Thoracic aorta (tissue), 2 donors: ENCODE results near the gene P2RX7. TPM values are rescaled to one million over a fixed set of nuclear protein-coding genes. Genes with fewer than 3 reads are reported as not detected.

Experiments
- ATAC-seq: fragments of 150-250 bp; one replicate; pipeline ENCODE4 v1.8.0; 2017; ENCODE audit warnings: low read depth; ENCODE audit not compliant: insufficient number of reproducible peaks, low FRiP score
- DNase-seq: peaks from one replicate; pipeline ENCODE4 v3.0.0-alpha.2; 2020; ENCODE audit warnings: low spot score
- H3K27ac ChIP-seq, 2 donors: fragments of 200-600 bp; sonication (generic); 1 replicate in 1 of 2; 2 replicates in 1 of 2; pipeline ENCODE4 v1.5.1; 2016; ENCODE audit warnings: mild to moderate bottlenecking in 2 of 2, moderate library complexity in 2 of 2
- H3K27me3 ChIP-seq: fragments of 200-600 bp; sonication (generic); replicated peaks from 2 replicates; pipeline ENCODE4 v1.6.0; 2016; ENCODE audit warnings: mild to moderate bottlenecking; ENCODE audit not compliant: insufficient read depth
- H3K36me3 ChIP-seq: fragments of 200-600 bp; sonication (generic); one replicate; pipeline ENCODE4 v1.5.1; 2016
- H3K4me1 ChIP-seq, 2 donors: fragments of 200-600 bp; sonication (generic); 1 replicate in 1 of 2; 2 replicates in 1 of 2; pipeline versions ENCODE4 v1.5.1 to v1.6.0; 2016; ENCODE audit warnings: low read depth in 2 of 2, mild to moderate bottlenecking in 1 of 2; ENCODE audit not compliant: control insufficient read depth in 1 of 2
- H3K4me3 ChIP-seq: fragments of 200-600 bp; sonication (generic); 2 replicates; pipeline ENCODE4 v1.5.1; 2016; ENCODE audit warnings: mild to moderate bottlenecking
- H3K9me3 ChIP-seq: fragments of 200-600 bp; sonication (generic); 2 replicates; pipeline ENCODE4 v1.5.1; 2016
- total RNA-seq, 2 donors: library from RNA; depleted of rRNA; stranded (reverse); fragments of >200 nt; gene quantifications; one replicate each; pipeline versions ENCODE4 v1.1.0 to v1.2.3, GENCODE V29; 2016
- TF ChIP-seq, protein P1 (sequence below): fragments of 200-600 bp; sonication (generic); IDR thresholded peaks from one replicate; pipeline ENCODE4 v1.5.1; 2019; ENCODE audit warnings: antibody characterized with exemption

The P2RX7 gene
- total RNA-seq, 2 donors from 2014 or later: 3.2 to 4.0 TPM

DNA sequence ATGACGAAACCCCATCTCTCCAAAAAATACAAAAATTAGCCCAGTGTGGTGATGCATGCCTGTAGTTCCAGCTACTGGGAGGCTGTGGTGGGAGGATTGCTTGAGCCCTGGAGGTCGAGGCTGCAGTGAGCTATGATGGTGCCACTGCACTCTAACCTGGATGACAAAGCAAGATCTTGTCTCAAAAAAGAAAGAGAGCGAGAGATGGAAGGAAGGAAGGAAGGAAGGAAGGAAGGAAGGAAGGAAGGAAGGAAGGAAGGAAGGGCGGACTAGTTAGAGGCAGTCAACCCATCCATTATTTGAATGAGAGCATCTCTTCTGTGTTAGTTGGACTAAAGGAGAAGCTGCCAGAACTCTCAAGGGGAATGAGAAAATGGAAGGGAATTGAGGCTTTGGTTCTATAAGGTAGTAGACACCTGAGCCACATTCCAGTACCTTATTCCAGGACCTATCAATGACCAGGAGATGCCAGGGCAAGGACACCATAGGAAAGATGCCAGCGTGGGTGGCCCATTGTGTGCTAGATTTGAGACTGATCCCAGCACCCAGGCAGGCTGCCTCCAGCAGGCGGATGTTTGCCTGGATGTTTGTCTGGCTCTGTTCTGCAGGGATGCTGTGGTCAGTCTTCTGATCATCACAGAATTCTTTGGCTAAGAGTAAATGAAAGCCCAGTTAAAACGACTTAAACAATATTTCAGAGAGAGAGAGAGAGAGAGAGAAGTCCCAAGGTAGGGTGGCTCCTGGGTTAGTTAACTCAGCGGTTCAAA lies 11.5 kb upstream of the P2RX7 start:
- no peak overlapping the region for H3K27ac ChIP-seq
- no peaks in the 10 kb centered on the region for H3K9me3 ChIP-seq
- H3K36me3 ChIP-seq: no peaks in the 10 kb centered on the region
- TF ChIP-seq, protein P1, sequence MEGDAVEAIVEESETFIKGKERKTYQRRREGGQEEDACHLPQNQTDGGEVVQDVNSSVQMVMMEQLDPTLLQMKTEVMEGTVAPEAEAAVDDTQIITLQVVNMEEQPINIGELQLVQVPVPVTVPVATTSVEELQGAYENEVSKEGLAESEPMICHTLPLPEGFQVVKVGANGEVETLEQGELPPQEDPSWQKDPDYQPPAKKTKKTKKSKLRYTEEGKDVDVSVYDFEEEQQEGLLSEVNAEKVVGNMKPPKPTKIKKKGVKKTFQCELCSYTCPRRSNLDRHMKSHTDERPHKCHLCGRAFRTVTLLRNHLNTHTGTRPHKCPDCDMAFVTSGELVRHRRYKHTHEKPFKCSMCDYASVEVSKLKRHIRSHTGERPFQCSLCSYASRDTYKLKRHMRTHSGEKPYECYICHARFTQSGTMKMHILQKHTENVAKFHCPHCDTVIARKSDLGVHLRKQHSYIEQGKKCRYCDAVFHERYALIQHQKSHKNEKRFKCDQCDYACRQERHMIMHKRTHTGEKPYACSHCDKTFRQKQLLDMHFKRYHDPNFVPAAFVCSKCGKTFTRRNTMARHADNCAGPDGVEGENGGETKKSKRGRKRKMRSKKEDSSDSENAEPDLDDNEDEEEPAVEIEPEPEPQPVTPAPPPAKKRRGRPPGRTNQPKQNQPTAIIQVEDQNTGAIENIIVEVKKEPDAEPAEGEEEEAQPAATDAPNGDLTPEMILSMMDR: no peak
- ATAC-seq (no peak), DNase-seq (no peak)
- H3K27me3 ChIP-seq: no peaks in the 10 kb centered on the region
- H3K4me3 ChIP-seq: no peak overlapping the region
- H3K4me1 ChIP-seq: no peaks in the 10 kb centered on the region

DNA sequence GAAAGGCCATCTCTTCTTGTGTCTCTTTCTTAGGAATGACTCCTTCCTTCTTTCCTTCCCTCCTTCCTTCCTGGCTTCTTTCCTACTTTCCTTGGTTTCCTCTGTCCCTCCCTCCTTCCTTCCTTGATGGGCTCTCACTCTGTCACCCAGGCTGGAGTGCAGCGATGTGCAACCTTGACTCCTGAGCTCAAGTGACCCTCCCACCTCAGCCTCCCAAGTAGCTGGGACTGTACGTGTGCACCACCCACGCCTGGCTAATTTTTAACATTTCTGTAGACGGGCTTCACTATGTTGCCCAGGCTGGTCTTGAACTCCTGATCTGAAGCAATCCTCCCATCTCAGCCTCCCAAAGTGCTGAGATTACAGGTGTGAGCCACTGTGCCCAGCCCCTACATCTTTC lies 10.9 kb upstream of the P2RX7 start:
- H3K4me1 ChIP-seq: no peaks in the 10 kb centered on the region
- H3K4me3 ChIP-seq: no peak overlapping the region
- H3K9me3 ChIP-seq: no peaks in the 10 kb centered on the region
- no peaks in the 10 kb centered on the region for H3K27me3 ChIP-seq
- TF ChIP-seq, protein P1: no peak
- DNase-seq (no peak), ATAC-seq (no peak)
- no peak overlapping the region for H3K27ac ChIP-seq
- no peaks in the 10 kb centered on the region for H3K36me3 ChIP-seq

DNA sequence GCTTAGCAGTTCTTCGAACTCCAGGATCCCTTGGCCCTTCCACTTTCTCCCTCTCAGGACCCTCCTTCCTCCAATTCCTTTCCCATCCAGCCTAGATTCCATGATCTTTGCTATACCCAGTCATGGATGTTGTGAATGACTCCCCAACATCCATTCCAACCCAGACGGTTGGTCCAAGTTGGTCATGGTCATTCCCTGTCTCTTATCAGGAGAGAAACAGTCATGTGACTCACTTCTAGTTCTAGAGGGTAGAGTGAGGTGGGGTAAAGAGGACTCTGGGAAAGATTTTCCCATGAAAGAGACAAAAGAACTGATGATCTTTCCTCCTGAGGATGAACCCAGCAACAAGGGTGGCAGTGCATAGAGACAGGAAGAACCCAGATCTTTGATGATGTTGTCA lies 9.2 kb upstream of the P2RX7 start:
- ATAC-seq (no peak), DNase-seq (no peak)
- Histone ChIP-seq H3K27ac (no peak overlapping the region), H3K4me1 (no peaks in the 10 kb centered on the region), H3K27me3 (no peaks in the 10 kb centered on the region), H3K36me3 (no peaks in the 10 kb centered on the region), H3K4me3 (no peak overlapping the region), H3K9me3 (no peaks in the 10 kb centered on the region)
- TF ChIP-seq, protein P1: no peak

DNA sequence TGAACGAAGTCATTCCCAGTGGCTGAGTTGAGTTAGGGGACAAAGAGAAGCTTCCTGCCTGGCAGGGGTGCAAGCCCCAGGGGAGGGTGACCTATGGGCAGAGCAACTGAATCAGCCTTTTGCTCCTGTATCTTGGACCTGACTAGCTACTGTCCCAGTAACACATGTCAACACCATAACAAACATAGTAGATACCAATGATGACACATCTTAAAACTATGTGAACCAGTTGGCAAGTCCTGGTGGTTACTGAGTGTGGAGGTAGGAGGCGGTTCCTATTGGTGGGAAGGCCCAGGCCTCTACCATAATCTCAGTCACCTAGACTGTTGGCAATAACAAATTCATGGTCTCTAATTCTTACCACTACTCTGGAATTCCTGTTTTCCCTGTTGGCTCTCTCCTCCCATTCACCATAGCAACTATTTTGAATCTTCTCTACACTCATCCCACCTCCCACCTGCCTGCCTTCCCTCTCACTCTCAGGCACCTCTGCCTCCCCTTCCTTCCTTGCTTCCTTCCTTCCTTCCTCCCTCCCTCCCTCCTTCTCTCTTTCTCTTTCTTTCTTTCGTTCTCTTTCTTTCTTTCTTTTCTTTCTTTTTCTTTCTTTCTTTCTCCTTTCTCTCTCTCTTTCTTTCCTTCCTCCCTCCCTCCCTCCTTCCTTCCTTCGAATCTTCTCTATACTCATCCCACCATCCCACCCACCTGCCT lies 8.1 kb upstream of the P2RX7 start:
- no peaks in the 10 kb centered on the region for H3K27me3 ChIP-seq
- DNase-seq (no peak), ATAC-seq (no peak)
- TF ChIP-seq, protein P1: no peak
- no peak overlapping the region for H3K4me3 ChIP-seq
- no peak overlapping the region for H3K27ac ChIP-seq
- no peaks in the 10 kb centered on the region for H3K36me3 ChIP-seq
- H3K4me1 ChIP-seq: no peaks in the 10 kb centered on the region
- H3K9me3 ChIP-seq: no peaks in the 10 kb centered on the region

DNA sequence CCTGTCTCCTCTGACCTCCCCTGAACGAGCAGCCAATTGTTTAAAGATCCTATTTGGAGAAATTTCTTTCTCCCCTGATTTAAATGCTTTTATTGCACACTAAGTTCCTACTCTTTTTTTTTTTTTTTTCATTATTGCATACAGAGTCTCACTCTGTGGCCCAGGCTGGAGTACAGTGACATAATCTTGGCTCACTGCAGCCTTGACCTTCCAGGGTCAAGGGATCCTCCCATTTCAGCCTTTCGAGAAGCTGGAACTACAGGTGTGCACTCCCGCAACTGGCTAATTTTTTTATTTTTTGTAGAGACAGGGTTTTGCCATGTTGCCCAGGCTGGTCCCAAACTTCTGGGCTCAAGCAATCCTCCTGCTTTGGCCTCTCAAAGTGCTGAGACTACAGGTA lies 5.2 kb upstream of the P2RX7 start:
- no peak overlapping the region for H3K4me3 ChIP-seq
- no peak for DNase-seq
- TF ChIP-seq, protein P1: no peak

More for the DNA sequence above, 5.2 kb upstream of the P2RX7 start:
- no peaks in the 10 kb centered on the region for H3K9me3 ChIP-seq
- no peaks in the 10 kb centered on the region for H3K27me3 ChIP-seq
- H3K27ac ChIP-seq: no peak overlapping the region
- ATAC-seq: no peak
- no peaks in the 10 kb centered on the region for H3K36me3 ChIP-seq
- no peaks in the 10 kb centered on the region for H3K4me1 ChIP-seq
